Measurements from ENCODE around the gene NGFR.

- TF ChIP-seq, protein P1, sequence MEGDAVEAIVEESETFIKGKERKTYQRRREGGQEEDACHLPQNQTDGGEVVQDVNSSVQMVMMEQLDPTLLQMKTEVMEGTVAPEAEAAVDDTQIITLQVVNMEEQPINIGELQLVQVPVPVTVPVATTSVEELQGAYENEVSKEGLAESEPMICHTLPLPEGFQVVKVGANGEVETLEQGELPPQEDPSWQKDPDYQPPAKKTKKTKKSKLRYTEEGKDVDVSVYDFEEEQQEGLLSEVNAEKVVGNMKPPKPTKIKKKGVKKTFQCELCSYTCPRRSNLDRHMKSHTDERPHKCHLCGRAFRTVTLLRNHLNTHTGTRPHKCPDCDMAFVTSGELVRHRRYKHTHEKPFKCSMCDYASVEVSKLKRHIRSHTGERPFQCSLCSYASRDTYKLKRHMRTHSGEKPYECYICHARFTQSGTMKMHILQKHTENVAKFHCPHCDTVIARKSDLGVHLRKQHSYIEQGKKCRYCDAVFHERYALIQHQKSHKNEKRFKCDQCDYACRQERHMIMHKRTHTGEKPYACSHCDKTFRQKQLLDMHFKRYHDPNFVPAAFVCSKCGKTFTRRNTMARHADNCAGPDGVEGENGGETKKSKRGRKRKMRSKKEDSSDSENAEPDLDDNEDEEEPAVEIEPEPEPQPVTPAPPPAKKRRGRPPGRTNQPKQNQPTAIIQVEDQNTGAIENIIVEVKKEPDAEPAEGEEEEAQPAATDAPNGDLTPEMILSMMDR (IDR thresholded peaks at IDR 0.05; ENCODE audit: insufficient read depth, low read length, poor library complexity, severe bottlenecking) = no peak
- no peak for TF ChIP-seq EZH2phosphoT487 (conservative IDR thresholded peaks at IDR 0.05; ENCODE audit: low read length)
Measured at GRCh38 chr17:49552070-49552751, 57.1 kb downstream of the NGFR start.
